ENCODE measurements around the gene ST8SIA6.

GRCh38 chr10:17444388-17444714, 10.0 kb downstream of the ST8SIA6 start:
- no peak for TF ChIP-seq POLR2AphosphoS5 (IDR thresholded peaks at IDR 0.05; ENCODE audit: low read depth, low read length)
- TF ChIP-seq POLR2A (IDR thresholded peaks at IDR 0.05; ENCODE audit: low read depth, low read length), result no peak
- no peak for TF ChIP-seq SPI1 (IDR thresholded peaks at IDR 0.05; ENCODE audit: low read depth, low read length)
- TF ChIP-seq TAF1 (IDR thresholded peaks at IDR 0.05; ENCODE audit: low read depth, low read length), result no peak
- TF ChIP-seq PAX5 (IDR thresholded peaks at IDR 0.05; ENCODE audit: insufficient read depth, low read length, severe bottlenecking), result no peak
